Cerebellar nuclear complex (tissue), 1 donor: ENCODE measurements around the gene SP9.
"Not testable (repeated sequence)": the region's sequence is repeated elsewhere in the genome, so short reads cannot be mapped to it uniquely, and the experiment has no call there.

Experiments used
- DNase-seq, 2 experiments: peaks; one replicate each; lab custom pipeline; 2025; lab: John Stamatoyannopoulos, UW

SP9 gene

DNA sequence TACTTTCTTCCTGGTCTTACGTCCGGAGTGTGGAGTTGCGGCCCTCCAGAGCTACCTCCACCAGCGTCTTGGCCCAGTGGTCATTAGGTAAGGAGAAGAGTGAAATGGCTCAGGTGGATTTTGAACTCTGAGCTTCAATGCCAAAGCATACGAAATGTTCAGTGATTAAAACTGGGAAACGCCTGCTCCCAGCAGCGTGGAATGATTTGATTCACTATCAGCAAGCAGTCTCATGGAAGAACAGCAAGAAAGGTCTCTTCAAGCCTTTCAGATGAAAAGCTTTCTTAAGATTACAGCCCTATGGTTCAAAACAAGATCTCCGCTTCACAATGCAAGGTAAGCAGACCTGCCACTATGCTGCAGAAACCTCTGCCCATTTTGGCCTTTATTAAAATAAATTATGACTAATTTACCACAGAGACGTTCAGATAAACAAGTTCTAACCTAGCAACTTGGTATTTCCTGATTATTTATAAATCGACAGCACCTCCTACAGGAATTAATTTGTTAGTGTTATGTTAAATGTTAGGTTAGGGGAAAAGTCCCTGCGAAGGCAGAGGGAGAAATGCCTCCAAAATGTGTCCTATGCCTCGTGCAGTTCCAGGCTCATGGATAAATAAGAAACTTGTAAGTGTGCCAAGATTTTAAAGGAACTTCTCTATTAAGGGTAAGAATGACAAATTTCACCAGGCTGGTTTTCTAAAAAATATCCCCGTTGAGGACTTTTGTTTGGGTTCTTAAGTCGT, 10.1 kb downstream of the SP9 start:
- no peak for DNase-seq

DNA sequence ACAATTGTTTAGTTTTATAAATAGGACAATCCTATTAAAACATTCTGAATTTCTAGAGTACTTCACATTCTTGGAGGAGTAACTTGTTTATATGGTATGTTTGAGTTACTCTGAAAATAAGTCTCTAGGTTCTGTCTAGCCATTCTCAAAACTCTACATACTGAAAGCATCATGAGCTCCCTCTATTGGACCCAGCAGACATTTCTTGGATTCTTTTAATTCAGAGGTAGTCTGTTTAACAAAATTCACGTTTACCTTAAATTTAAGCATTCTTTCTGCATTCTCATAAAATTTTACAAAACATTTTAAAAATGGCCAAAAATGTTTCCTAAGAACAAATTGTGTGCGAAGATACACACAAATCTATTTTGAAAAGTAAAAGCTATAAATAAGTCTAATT, 15.3 kb downstream of the SP9 start:
- DNase-seq: no peak

DNA sequence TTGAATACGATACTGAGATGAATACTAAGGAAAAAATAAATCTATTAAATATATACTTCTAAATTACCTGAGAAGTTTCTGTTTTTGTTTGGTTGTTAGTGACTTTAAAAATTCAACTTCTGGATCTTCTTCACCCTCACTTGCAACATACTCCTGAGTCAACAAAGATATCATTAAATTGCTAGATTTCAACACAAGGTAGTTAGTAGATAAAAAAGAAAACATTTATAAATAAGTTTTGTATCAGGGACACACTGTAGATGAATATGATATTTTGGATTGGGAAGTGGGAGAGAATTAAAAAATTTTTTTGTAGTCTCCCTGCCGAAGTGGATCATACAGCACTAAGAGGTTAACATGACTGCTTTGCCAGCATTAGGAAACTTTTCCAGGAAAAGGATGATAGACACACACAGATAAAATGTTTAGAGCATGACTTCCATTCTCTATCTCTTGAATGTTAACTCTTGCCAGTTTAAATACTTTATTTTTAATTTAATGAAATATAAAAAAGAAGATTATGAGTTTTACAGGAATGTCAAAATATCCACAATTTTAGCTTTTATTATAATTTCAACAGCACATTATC, 15.9 kb downstream of the SP9 start:
- DNase-seq: no peak

DNA sequence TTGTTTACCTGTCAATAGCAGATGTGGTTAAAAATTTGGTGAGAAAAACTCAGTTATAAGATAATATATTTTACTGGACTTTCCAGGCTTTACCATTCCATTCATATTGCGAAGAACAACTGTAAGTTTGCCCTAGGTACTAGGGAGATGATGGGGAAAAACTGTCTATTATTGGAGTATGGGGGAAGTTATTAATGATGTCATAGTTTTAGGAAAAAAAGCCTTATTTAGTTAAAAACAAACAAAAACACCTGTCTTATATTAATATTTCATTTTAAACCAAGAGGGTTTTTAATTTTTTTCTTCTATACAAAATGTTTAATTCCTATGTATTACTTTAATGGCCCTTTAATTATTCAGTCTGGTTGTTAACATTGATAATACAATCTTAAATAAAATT, 18.2 kb downstream of the SP9 start:
- no peak for DNase-seq

DNA sequence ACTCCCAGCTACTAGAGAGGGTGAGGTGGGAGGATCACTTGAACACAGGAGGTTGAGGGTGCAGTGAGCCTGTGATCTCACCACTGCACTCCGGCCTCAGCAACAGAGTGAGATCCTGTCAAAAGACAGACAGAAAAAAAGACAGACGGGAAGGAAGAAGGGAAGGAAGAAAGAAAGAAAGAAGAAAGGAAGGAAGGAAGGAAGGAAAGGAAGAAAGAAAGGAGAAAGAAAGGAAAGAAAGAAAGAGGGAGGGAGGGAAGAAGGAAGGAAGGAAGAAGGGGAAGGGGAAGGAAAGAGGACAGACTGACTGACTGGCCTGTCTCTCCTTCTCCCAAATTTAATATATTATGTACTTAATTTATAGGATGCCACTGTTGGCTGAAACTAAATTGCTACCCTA, 21.6 kb downstream of the SP9 start:
- DNase-seq: no peak

DNA sequence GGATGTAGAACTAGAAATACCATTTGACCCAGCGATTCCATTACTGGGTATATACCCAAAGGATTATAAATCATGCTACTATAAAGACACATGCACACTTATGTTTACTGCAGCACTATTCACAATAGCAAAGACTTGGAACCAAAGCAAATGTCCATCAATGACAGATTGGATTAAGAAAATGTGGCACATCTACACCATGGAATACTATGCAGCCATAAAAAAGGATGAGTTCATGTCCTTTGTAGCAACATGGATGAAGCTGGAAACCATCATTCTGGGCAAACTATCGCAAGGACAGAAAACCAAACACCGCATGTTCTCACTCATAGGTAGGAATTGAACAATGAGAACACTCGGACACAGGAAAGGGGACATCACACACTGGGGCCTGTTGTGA, 24.9 kb downstream of the SP9 start:
- not testable (repeated sequence) for DNase-seq

DNA sequence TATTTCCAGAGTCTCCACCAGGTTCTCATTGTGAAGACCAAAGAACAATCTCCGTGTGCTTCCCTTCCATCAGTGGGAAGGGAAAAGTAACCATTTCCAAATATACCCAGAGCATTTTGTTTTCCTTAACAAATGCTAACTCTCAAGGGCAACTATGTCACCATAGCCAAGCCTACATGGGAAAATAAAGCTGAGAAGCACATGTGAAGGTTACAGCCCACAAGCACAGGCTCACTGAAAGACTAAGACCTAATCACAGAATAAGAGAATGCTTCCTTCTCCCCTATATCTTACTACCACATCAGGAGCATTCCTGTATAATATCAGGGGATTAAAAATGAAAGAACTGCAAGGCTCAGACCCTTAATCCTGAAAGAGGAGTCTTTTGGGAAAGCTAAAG, 28.2 kb downstream of the SP9 start:
- no peak for DNase-seq

DNA sequence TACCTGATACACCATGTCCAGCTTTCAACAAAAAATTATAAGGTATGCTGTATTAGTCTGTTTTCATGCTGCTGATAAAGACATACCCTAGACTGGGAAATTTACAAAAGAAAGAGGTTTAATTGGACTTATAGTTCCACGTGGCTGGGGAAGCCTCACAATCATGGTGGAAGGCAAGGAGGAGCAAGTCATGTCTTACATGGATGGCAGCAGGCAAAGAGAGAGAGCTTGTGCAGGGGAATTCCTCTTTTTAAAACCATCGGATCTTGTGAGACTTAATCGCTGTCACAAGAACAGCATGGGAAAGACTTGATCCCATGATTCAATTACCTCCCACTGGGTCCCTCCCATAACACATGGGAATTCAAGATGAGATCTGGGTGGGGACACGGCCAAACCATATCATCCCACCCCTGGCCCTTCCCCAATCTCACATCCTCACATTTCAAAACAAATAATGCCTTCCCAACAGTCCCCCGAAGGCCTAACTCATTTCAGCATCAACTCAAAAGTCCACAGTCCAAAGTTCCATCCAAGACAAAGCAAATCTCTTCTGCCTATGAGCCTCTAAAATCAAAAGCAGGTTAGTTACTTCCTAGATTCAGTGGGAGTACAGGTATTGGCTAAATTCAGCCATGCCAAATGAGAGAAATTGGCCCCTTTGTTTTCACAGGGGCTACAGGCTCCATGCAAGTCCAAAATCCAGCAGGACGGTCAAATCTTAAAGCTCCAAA, 28.9 kb downstream of the SP9 start:
- DNase-seq: not testable (repeated sequence)

DNA sequence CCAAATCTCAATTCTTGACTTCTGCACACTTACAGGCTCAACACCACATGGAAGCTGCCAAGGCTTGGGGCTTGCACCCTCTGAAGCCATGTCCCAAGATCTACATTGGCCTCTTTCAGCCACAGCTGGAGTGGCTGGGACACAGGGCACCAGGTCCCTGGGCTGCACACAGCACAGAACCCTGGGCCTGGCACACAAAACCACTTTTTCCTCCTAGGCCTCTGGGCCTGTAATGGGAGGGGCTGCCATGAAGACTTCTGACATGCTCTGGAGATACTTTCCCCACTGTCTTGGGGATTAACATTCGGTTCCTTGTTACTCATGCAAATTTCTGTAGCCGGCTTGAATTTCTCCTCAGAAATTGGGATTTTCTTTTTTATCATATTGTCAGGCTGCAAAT, 29.9 kb downstream of the SP9 start:
- DNase-seq: no peak

DNA sequence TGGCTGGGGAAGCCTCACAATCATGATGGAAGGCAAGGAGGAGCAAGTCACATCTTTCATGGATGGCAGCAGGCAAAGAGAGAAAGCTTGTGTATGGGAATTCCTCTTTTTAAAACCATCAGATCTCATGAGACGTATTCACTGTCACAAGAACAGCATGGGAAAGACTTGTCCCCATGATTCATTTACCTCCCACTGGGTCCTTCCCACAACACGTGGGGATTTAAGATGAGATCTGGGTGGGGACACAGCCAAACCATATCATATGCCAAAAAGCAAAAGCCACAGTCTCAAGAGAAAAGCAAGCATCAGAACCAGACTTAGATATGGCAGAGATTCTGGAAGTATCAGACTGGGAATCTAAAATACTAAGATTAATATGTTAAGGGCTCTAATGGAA, 30.8 kb downstream of the SP9 start:
- DNase-seq: no peak

DNA sequence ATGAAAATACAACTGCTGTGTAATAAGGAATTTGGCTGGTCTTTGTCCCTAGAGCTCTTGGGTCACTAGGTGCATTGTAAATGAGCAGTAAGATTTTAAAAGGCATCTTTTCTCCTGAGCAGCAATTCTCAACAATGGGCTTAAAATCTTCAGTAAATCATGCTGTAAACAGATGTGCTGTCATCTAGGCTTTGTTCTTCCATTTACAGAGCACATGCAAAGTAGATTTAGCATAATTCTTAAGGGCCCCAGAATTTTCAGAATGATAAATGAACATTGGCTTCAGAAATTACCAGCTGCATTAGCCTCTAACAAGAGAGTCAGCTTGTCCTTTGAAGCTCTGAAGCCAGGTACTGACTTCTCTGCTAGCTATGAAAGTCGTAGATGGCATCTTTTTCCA, 33.9 kb downstream of the SP9 start:
- no peak for DNase-seq

DNA sequence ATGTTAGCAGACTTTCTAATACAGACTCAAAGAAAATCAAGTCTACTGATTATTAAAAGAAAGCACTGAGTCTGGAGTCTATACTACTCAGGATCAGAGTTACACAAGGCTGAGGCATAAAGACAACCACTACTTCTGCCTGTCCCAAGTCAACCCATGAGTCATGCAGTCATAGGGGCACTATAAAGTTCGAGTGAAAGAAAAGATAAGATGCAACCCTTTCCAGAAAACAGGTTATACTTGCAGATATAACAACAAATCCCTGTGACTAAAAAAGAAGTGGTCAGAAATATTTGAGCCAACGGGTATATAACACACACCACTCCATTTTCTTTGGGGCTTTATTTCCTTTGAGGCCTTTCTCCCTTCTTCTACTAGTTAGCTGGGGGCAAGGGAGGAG, 42.2 kb downstream of the SP9 start:
- no peak for DNase-seq

DNA sequence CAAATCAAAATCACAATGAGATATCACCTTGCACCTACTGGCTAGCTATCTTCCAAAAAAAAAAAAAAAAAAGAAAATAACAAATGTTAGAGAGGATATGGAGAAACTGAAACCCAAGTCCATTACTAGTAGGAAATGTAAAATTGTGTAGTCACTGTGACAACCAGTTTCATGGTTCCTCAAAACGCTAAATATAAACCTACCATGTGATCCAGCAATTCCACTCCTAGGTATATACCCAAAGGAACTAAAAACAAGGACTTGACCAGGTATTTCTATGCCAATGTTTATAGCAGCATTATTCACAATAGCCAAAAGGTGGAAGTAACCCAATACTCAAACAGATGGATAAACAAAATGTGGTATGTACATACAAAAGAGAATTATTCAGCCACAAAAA, 49.0 kb downstream of the SP9 start:
- no peak for DNase-seq

DNA sequence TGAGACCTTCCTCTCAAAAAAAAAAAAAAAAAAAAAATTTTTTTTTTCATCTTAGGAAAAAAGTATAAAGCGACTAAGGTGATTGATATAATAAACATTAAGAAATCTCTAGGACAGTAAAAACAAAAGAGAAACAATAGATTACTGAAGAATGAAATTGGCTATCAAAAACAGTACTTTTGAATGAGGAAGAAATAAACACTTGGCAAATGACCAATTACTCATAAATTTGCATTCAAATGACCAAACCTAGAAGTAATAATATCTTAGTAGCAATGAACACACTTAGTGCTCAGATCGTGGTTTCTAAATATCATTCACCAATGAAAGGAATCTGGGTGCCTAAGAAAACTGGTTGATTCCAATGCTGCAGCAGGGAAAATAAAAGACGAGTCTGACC, 50.4 kb downstream of the SP9 start:
- DNase-seq: no peak
